Measurements from ENCODE around the gene EPS8L1.
A peak's percentile ranks its signal among the peaks of the same experiment; 100 is the strongest.

- TF ChIP-seq JUND (IDR thresholded peaks at IDR 0.05) (no peak), CTCF (IDR thresholded peaks at IDR 0.05 in 2 of 3, conservative IDR thresholded peaks at IDR 0.05 in 1 of 3; ENCODE audit: borderline replicate concordance in 1 of 3, insufficient read depth in 1 of 3, low read depth in 2 of 3, low read length in 2 of 3) (peak in 2 of 3 experiments; percentile 54 to 70; a peak in 4 of 6 replicates), POLR2A (IDR thresholded peaks at IDR 0.05; ENCODE audit: borderline replicate concordance, extremely low read depth, insufficient read depth, insufficient read length) (no peak), POLR2AphosphoS5 (IDR thresholded peaks at IDR 0.05; ENCODE audit: low read depth, low read length) (no peak), ZBTB33 (IDR thresholded peaks at IDR 0.05; ENCODE audit: extremely low read depth, insufficient replicate concordance, low read length) (no peak), YY1 (IDR thresholded peaks at IDR 0.05; ENCODE audit: extremely low read depth, insufficient replicate concordance, low read depth, low read length) (no peak), EGR1 (IDR thresholded peaks at IDR 0.05; ENCODE audit: low read depth) (no peak), SIN3A (IDR thresholded peaks at IDR 0.05; ENCODE audit: low read depth) (no peak), RAD21 (IDR thresholded peaks at IDR 0.05; ENCODE audit: low read depth) (no peak), CBX3 (IDR thresholded peaks at IDR 0.05; ENCODE audit: low read depth) (no peak), FOSL1 (IDR thresholded peaks at IDR 0.05; ENCODE audit: low read depth) (no peak), SP1 (IDR thresholded peaks at IDR 0.05; ENCODE audit: low read depth) (no peak), ZNF274 (IDR thresholded peaks at IDR 0.05; ENCODE audit: low read depth, low read length) (no peak)
Measured at GRCh38 chr19:55088543-55089341, 13.1 kb downstream of the EPS8L1 start.

All from HCT116 (cell line).